WI38 (cell line): ENCODE results near the gene CHAC1.

Experiments
- H3K4me3 ChIP-seq: 2 replicates; pipeline ENCODE4 v1.5.1; 2011; ENCODE audit warnings: low read depth, mild to moderate bottlenecking, control low read depth, low read length
- TF ChIP-seq, protein P1 (sequence below): IDR thresholded peaks from 2 replicates; pipeline ENCODE4 v1.5.1; 2012; ENCODE audit warnings: low read depth, mild to moderate bottlenecking, control low read depth, low read length

CHAC1 gene

DNA sequence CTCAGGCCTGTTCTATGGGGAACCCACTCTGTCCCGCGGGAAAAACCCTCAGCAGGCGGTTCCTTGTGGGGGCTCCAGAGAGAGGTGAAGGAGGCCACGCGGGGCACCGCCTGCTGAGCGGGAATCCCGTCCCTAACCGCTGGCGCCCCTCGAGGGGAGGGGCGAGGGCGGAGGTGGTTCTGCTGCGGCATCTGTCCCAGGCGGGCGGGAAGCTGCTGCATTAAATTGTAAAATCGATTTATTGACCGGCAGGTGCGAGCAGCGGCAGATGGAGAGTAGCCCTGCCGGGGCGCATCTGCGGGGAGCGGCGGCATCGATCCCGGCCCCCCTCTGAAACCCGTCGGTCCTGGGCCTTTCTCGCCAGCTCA is 27.8 kb upstream of the CHAC1 start:
- TF ChIP-seq, protein P1, sequence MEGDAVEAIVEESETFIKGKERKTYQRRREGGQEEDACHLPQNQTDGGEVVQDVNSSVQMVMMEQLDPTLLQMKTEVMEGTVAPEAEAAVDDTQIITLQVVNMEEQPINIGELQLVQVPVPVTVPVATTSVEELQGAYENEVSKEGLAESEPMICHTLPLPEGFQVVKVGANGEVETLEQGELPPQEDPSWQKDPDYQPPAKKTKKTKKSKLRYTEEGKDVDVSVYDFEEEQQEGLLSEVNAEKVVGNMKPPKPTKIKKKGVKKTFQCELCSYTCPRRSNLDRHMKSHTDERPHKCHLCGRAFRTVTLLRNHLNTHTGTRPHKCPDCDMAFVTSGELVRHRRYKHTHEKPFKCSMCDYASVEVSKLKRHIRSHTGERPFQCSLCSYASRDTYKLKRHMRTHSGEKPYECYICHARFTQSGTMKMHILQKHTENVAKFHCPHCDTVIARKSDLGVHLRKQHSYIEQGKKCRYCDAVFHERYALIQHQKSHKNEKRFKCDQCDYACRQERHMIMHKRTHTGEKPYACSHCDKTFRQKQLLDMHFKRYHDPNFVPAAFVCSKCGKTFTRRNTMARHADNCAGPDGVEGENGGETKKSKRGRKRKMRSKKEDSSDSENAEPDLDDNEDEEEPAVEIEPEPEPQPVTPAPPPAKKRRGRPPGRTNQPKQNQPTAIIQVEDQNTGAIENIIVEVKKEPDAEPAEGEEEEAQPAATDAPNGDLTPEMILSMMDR, result no peak

DNA sequence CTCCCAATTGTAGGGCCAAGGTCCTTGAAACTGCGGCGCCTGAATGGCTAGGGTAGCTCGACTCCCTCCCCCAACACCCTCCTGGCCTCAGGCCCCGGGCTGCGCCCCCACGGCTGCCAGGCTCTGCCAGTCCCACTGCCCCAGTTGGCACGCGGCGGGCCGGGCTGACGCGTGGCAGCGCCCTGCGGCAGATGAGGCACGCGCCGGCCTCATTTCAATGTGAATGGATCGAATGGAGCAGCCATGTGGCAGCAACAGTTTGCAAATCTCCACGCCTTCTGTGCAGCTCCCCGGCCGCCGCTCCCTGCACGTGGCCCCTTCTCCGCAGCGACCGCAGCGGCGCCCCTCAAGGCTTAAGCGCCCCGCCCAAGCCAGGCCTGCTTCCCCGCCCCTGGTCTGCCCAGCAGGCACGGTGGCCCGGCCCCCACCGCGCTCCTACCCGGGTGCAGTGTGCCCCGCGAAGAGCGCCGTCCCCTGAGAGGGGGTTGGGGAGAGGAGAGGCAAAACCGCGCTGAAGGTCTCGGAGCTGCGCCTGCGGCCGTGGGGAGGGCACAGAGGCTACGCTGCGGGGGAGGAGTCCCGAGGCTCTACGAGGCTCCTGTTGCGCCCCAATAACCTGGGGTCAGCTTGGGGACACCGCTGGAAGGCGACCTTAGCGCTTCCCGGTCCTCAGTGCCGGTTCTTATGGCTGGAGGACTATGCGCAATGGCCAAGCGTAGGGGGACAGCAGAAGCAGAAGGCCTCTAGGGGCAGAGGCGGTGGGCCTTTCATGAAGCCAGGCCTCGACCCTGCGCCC is 27.2 kb upstream of the CHAC1 start:
- TF ChIP-seq, protein P1, result no peak
- no peak overlapping the region for H3K4me3 ChIP-seq

More for the DNA sequence above, 27.8 kb upstream of the CHAC1 start:
- no peak overlapping the region for H3K4me3 ChIP-seq

DNA sequence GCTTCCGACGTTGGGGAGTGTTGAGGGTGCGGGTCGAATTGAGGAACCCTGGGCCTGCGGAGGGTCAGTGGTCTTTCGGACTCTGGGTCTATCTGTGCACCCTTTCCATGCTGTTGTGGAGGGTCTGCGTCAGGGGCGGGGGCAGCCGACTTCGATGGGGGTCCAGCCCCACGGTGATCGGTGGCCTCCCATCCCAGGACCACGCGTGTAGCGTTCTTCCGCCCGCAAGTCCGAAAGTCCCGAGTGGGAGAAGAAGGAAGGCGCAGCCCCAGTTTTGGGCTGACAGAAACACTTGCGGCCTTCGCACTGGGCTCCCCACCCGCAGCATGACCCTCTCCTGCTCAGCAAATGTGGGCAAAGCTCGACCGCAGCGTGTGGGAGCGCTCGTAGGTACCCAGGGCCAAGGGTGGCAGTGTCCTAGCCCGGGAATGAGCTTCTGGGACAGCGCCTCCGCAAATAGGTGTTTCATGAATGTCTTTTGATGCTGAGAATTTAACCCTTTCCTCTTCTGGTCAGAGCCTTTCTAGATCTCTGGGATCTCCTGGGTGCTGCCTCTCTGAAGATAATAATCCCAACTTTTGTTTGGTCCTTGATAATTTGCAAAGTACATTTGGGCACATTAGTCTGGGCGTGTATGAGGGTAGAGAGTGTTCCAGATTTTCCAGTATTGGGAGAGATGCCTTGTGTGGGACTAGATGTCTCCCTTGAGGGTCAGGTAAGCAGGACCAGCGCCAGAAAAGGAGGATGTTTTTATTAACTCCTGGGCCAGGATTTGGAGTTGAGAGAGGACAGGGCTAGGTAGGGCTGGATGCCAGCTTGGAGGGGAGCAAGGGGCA is 26.4 kb upstream of the CHAC1 start:
- TF ChIP-seq, protein P1, result no peak

DNA sequence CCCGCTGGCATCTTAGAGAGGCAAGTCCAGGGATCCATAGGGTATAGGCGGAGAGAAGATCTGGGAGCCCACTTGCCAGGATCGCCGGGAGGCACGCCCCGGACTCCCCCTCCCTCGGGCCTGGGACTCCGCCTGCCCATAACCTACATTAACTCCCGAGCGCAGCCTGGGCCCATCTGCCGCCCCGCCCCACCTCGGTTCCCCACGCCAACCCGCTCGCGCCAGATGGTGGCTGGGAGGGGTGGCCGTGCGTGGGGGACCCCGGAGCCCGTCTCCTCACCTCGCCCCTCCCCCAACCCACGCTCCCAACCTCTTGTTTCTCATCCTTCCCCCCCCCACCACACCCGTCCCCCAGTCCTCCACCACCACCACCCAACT is 25.8 kb upstream of the CHAC1 start:
- no peak overlapping the region for H3K4me3 ChIP-seq
- TF ChIP-seq, protein P1, result no peak

More for the DNA sequence above, 26.4 kb upstream of the CHAC1 start:
- no peak overlapping the region for H3K4me3 ChIP-seq

DNA sequence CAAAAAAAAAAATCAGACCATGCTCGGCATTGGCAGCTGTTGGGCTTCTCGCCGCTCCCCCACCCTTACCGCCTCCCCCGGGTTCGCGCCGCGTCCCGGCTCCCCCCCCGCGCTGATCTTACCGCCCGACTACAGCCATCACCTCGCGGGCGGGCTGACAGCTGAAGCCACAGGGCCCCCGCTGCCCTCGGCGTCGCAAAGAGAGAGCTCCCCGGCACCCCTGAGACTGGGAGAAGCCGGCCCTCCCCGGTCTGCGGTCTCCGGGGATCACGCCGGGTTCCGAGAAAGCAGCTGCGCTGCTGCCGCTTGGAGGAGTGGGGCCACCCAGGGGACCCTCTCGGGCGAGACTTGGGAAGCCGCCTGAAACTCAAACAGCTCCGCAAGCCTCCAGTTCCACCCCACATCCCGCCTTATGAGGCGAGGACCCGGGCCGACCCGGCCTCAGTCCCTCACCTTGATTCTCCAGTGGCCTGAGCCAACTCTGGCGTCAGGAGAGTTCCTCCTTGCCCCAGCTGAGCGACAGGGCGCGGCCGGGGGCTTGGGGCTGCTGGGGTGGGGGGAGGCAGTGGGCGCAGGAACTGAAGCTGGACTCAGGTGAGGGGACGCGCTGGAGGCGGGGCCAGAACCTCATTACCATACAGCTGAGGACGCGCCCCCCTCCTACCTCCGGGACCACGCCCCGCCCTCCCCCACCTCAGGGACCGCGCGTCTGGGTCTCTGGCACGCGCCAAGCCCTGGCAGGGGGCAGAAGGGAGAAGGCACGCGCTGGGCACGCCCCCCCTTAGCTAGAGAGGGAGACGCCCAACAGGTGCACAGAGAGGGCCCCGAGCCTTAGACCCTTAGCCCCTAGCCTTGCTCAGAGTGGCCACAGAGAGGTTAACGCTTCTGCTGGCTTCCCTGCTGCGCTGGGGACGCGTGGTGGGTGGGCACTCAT is 25.1 kb upstream of the CHAC1 start:
- peak overlapping the region; percentile 78 for H3K4me3 ChIP-seq
- TF ChIP-seq, protein P1, result no peak

DNA sequence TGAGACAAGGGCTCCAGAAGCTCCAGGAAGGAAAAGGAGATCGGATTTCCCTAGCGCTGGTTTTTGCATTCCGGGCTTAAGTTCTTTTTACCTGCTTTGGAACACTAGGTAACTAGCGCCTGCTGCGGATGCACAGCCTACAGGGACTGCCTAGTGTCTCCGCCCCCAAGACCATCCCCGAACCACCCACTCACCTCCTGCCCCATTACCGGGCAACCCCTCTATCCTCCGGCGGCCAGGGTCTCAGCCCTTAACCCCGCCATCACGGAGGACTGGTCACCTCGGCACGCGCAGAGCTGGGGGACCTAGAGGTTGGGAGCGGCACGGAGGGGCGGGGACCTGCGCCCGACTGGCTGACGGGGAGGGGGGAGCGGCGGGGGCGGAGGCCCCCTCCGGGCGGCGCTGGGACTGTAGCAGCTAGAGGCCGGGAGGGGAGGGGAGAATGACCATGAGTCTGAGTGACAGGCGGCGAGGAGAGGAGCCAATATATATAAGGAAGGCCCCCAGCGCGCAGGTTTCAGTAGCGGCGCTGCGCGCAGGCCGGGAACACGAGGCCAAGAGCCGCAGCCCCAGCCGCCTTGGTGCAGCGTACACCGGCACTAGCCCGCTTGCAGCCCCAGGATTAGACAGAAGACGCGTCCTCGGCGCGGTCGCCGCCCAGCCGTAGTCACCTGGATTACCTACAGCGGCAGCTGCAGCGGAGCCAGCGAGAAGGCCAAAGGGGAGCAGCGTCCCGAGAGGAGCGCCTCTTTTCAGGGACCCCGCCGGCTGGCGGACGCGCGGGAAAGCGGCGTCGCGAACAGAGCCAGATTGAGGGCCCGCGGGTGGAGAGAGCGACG is 24.2 kb upstream of the CHAC1 start, which contains the start of gene DLL4:
Gene DLL4 (plus strand): TSS at position 520 of the 839 bp plus-strand sequence. CDS start 329 bp downstream, outside the sequence.
- TF ChIP-seq, protein P1, result no peak

More for the DNA sequence above, 24.2 kb upstream of the CHAC1 start, which contains the start of gene DLL4:
- H3K4me3 ChIP-seq, result peak within 1 kb of the TSS; percentile 78
